Colonic mucosa (tissue), 4 donors: ENCODE results near the gene LTBP3. TPM values are rescaled to one million over a fixed set of nuclear protein-coding genes. Genes with fewer than 3 reads are reported as not detected.

Experiments used
- DNase-seq: peaks from one replicate; pipeline ENCODE4 v3.0.0-alpha.2; 2020
- H3K27ac ChIP-seq: fragments of 200-600 bp; one replicate; pipeline ENCODE4 v1.8.0; 2021
- H3K27me3 ChIP-seq: fragments of 200-600 bp; one replicate; pipeline ENCODE4 v1.8.0; 2021
- H3K36me3 ChIP-seq: fragments of 200-600 bp; one replicate; pipeline ENCODE4 v1.8.0; 2021
- H3K4me1 ChIP-seq: fragments of 200-600 bp; one replicate; pipeline ENCODE4 v1.8.0; 2021; ENCODE audit warnings: mild to moderate bottlenecking
- H3K4me3 ChIP-seq: fragments of 200-600 bp; one replicate; pipeline ENCODE4 v1.8.0; 2021
- H3K9ac ChIP-seq, 2 donors: one replicate each; pipeline ENCODE4 v1.7.0; 2013; ENCODE audit warnings: control low read depth in 2 of 2, low read depth in 2 of 2, low read length in 2 of 2
- H3K9me3 ChIP-seq: fragments of 200-600 bp; one replicate; pipeline ENCODE4 v1.8.0; 2021
- CTCF ChIP-seq: fragments of 200-600 bp; IDR thresholded peaks from one replicate; pipeline ENCODE4 v1.8.0; 2022; ENCODE audit warnings: antibody characterized with exemption, mild to moderate bottlenecking
- intact Hi-C: fragments of 100-400 bp; cut with DNase I; formaldehyde crosslinking; loops from one replicate; pipeline ENCODE4 v1.14.1; 2022
- total RNA-seq, 2 donors: library from RNA; stranded (reverse); fragmentation: NEBNext Ultra II Directional in 1 of 2; extraction: Animal tissue kit (Norgen Biotek cat#: 25700) in 1 of 2; gene quantifications; one replicate each; pipeline ENCODE4 v1.2.1, GENCODE V29; 2021
- donor health status: healthy.
- donor health status: DM: no; HTN: no; CAD: no.
- donor health status: DM: no; HTN: no; CAD: no.

The LTBP3 gene
- total RNA-seq, 2 donors from 2014 or later, result 27.3 to 31.1 TPM

- Histone ChIP-seq H3K27ac (no peak overlapping the region), H3K4me1 (peaks cover 8% of the 10 kb centered on the region), H3K4me3 (no peak overlapping the region), H3K9ac (no peak overlapping the region), H3K36me3 (peaks cover 13% of the 10 kb centered on the region), H3K27me3 (no peaks in the 10 kb centered on the region), H3K9me3 (no peaks in the 10 kb centered on the region)
- DNase-seq, result no peak
- TF ChIP-seq CTCF, result no peak
- intact Hi-C loops, result no loop called here
These were observed 20.4 kb downstream of the LTBP3 start for GRCh38 chr11:65537620-65538231.

- no peak overlapping the region for H3K9ac ChIP-seq
- no peak for DNase-seq
- no peaks in the 10 kb centered on the region for H3K9me3 ChIP-seq
- H3K27me3 ChIP-seq, result no peaks in the 10 kb centered on the region
- intact Hi-C loops, result no loop called here
- peaks cover 8% of the 10 kb centered on the region for H3K4me1 ChIP-seq
- H3K27ac ChIP-seq, result no peak overlapping the region
- no peak for TF ChIP-seq CTCF
- no peak overlapping the region for H3K4me3 ChIP-seq
- H3K36me3 ChIP-seq, result peaks cover 16% of the 10 kb centered on the region
These were observed 20.9 kb downstream of the LTBP3 start for GRCh38 chr11:65537296-65537597.

GRCh38 chr11:65536412-65537295 lies 21.5 kb downstream of the LTBP3 start:
- Histone ChIP-seq H3K9ac (no peak overlapping the region), H3K4me3 (no peak overlapping the region), H3K27ac (no peak overlapping the region), H3K36me3 (peaks cover 17% of the 10 kb centered on the region), H3K9me3 (no peaks in the 10 kb centered on the region), H3K27me3 (no peaks in the 10 kb centered on the region), H3K4me1 (peaks cover 8% of the 10 kb centered on the region)
- no peak for DNase-seq
- TF ChIP-seq CTCF, result no peak
- intact Hi-C loops, result no loop called here

- TF ChIP-seq CTCF, result no peak
- intact Hi-C loops, result no loop called here
- H3K27ac ChIP-seq, result no peak overlapping the region
- no peak overlapping the region for H3K4me3 ChIP-seq
- H3K36me3 ChIP-seq, result peaks cover 22% of the 10 kb centered on the region
- peaks cover 5% of the 10 kb centered on the region for H3K4me1 ChIP-seq
- no peaks in the 10 kb centered on the region for H3K27me3 ChIP-seq
- no peak overlapping the region for H3K9ac ChIP-seq
- H3K9me3 ChIP-seq, result no peaks in the 10 kb centered on the region
- no peak for DNase-seq
These were observed 23.1 kb downstream of the LTBP3 start for GRCh38 chr11:65535102-65535501.

GRCh38 chr11:65532388-65533064 lies 25.6 kb downstream of the LTBP3 start:
- intact Hi-C loops, result no loop called here
- Histone ChIP-seq H3K27ac (no peak overlapping the region), H3K27me3 (no peaks in the 10 kb centered on the region), H3K36me3 (peaks cover 22% of the 10 kb centered on the region), H3K4me1 (no peaks in the 10 kb centered on the region), H3K9ac (no peak overlapping the region), H3K4me3 (no peak overlapping the region), H3K9me3 (no peaks in the 10 kb centered on the region)
- TF ChIP-seq CTCF, result no peak
- DNase-seq, result no peak
